Neural cell (in vitro differentiated cells): Measurements from ENCODE around the gene CCDC82. TPM values are rescaled to one million over a fixed set of nuclear protein-coding genes. Genes with fewer than 3 reads are reported as not detected.
A peak's percentile ranks its signal among the peaks of the same experiment; 100 is the strongest.

Experiments
- H2AFZ ChIP-seq: fragments of 200-600, 300-800 bp; sonication (generic), shearing (Covaris generic); 2 replicates; pipeline ENCODE4 v1.6.0; 2014; ENCODE audit warnings: low read depth, mild to moderate bottlenecking, antibody characterized with exemption, low read length, moderate library complexity
- H3F3A ChIP-seq: fragments of 200-600 bp; shearing (Covaris generic); 2 replicates; pipeline ENCODE4 v1.6.1; 2016; ENCODE audit warnings: mild to moderate bottlenecking, moderate library complexity, mixed read lengths, antibody characterized with exemption, low read length; ENCODE audit not compliant: insufficient read depth, poor library complexity, severe bottlenecking
- H3K27ac ChIP-seq: fragments of 200-600, 300-800 bp; sonication (generic), shearing (Covaris generic); 2 replicates; pipeline ENCODE4 v1.5.1; 2014; ENCODE audit warnings: mild to moderate bottlenecking, low read length, moderate library complexity
- H3K27me3 ChIP-seq: fragments of 300-800, 200-600 bp; sonication (generic), shearing (Covaris generic); 2 replicates; pipeline ENCODE4 v1.6.0; 2014; ENCODE audit warnings: mild to moderate bottlenecking, low read depth, low read length, moderate library complexity; ENCODE audit not compliant: insufficient read depth
- H3K36me3 ChIP-seq: fragments of 300-800, 200-600 bp; sonication (generic), shearing (Covaris generic); 2 replicates; pipeline ENCODE4 v1.5.1; 2014; ENCODE audit warnings: mild to moderate bottlenecking, antibody characterized with exemption, low read length, moderate library complexity; ENCODE audit not compliant: insufficient read depth
- H3K4me2 ChIP-seq: fragments of 300-800, 200-600 bp; sonication (generic), shearing (Covaris generic); 2 replicates; pipeline ENCODE4 v1.6.0; 2014; ENCODE audit warnings: mild to moderate bottlenecking, low read length
- H3K4me3 ChIP-seq: fragments of 300-800, 200-600 bp; sonication (generic), shearing (Covaris generic); 2 replicates; pipeline ENCODE4 v1.5.1; 2014; ENCODE audit warnings: mild to moderate bottlenecking, low read length, moderate library complexity
- H3K79me2 ChIP-seq: fragments of 200-600 bp; shearing (Covaris generic); replicated peaks from 2 replicates; pipeline ENCODE4 v1.6.0; 2014; ENCODE audit warnings: mild to moderate bottlenecking, low read length, moderate library complexity; ENCODE audit not compliant: insufficient read depth
- H3K9ac ChIP-seq: fragments of 300-800, 200-600 bp; sonication (generic), shearing (Covaris generic); 2 replicates; pipeline ENCODE4 v1.6.1; 2016; ENCODE audit warnings: mild to moderate bottlenecking, low read length, mixed read lengths
- H3K9me2 ChIP-seq: fragments of 200-600 bp; shearing (Covaris generic); 2 replicates; pipeline ENCODE4 v1.6.1; 2016; ENCODE audit warnings: mild to moderate bottlenecking, low read length, mixed read lengths; ENCODE audit not compliant: insufficient read depth
- H3K9me3 ChIP-seq: fragments of 200-600, 300-800 bp; sonication (generic), shearing (Covaris generic); 2 replicates; pipeline ENCODE4 v1.6.1; 2016; ENCODE audit warnings: mild to moderate bottlenecking, mixed run types, low read length, moderate library complexity, mixed read lengths
- H4K20me1 ChIP-seq: fragments of 200-600 bp; shearing (Covaris generic); 2 replicates; pipeline ENCODE4 v1.6.1; 2016; ENCODE audit warnings: mild to moderate bottlenecking, mixed run types; ENCODE audit not compliant: insufficient read depth
- CTCF ChIP-seq: fragments of 450-650 bp; IDR thresholded peaks from 2 replicates; pipeline ENCODE4 v1.5.1; 2014; ENCODE audit warnings: antibody characterized with exemption, mild to moderate bottlenecking, moderate library complexity; ENCODE audit not compliant: poor library complexity, severe bottlenecking
- EP300 ChIP-seq: fragments of 450-650 bp; conservative IDR thresholded peaks from 2 replicates; pipeline ENCODE4 v1.6.1; 2014; ENCODE audit warnings: antibody characterized with exemption, mild to moderate bottlenecking, moderate library complexity; ENCODE audit not compliant: poor library complexity, severe bottlenecking
- EZH2 ChIP-seq: fragments of 200-600, 300-800 bp; shearing (Covaris generic), sonication (generic); IDR thresholded peaks from 2 replicates; pipeline ENCODE4 v1.6.1; 2014; ENCODE audit warnings: antibody characterized with exemption, low read length, borderline replicate concordance, mild to moderate bottlenecking; ENCODE audit not compliant: insufficient read depth, poor library complexity, severe bottlenecking
- MXI1 ChIP-seq: fragments of 450-650 bp; conservative IDR thresholded peaks from 2 replicates; pipeline ENCODE4 v1.6.1; 2014; ENCODE audit warnings: antibody characterized with exemption, mild to moderate bottlenecking; ENCODE audit not compliant: poor library complexity, severe bottlenecking
- POLR2AphosphoS5 ChIP-seq: IDR thresholded peaks from 2 replicates; pipeline ENCODE4 v1.6.1; 2012
- RAD21 ChIP-seq: fragments of 450-650 bp; conservative IDR thresholded peaks from 2 replicates; pipeline ENCODE4 v1.6.1; 2014; ENCODE audit warnings: antibody characterized with exemption, mild to moderate bottlenecking, moderate library complexity
- REST ChIP-seq: IDR thresholded peaks from 2 replicates; pipeline ENCODE4 v1.6.1; 2012; ENCODE audit warnings: borderline replicate concordance
- SMC3 ChIP-seq: fragments of 450-650 bp; conservative IDR thresholded peaks from 2 replicates; pipeline ENCODE4 v1.6.1; 2014; ENCODE audit warnings: antibody characterized with exemption, mild to moderate bottlenecking, moderate library complexity; ENCODE audit not compliant: poor library complexity
- TAF1 ChIP-seq: IDR thresholded peaks from 2 replicates; pipeline ENCODE4 v1.6.1; 2012; ENCODE audit warnings: low read depth
- polyA plus RNA-seq: library from polyadenylated mRNA; depleted of rRNA; stranded (reverse); fragments of >200 nt; gene quantifications from 2 replicates; pipeline ENCODE4 v1.2.3, GENCODE V29; 2014

CCDC82 gene
- polyA plus RNA-seq, 1 donor from 2014 or later, result 238 TPM

- Histone ChIP-seq H3K79me2 (peaks cover 3% of the 10 kb centered on the region), H3K4me2 (peak within 1 kb of the TSS; percentile 49), H3K4me3 (peak within 1 kb of the TSS; percentile 69), H4K20me1 (no peaks in the 10 kb centered on the region), H3K27me3 (no peaks in the 10 kb centered on the region), H3K27ac (peak within 1 kb of the TSS; percentile 34), H3F3A (no peaks in the 10 kb centered on the region), H3K9ac (peak within 1 kb of the TSS; percentile 67), H3K36me3 (no peaks in the 10 kb centered on the region), H2AFZ (peak within 1 kb of the TSS; percentile 41), H3K9me2 (no peaks in the 10 kb centered on the region), H3K9me3 (no peaks in the 10 kb centered on the region)
- TF ChIP-seq EP300 (no peak), SMC3 (peak; percentile 90), MXI1 (peak; percentile 3), TAF1 (no peak), CTCF (peak; percentile 90), POLR2AphosphoS5 (no peak), RAD21 (peak; percentile 91), EZH2 (no peak), REST (peak; percentile 20)
These were observed 46.6 kb downstream of the CCDC82 start, which contains the start of gene MAML2 for GRCh38 chr11:96342961-96343711. TSS of gene MAML2 (minus strand) at chr11:96343195. CDS start at chr11:96341895, 1,300 bp downstream.

- Histone ChIP-seq H3F3A (no peaks in the 10 kb centered on the region), H3K27ac (peak overlapping the region; percentile 34), H3K4me3 (peak overlapping the region; percentile 69), H3K9me2 (no peaks in the 10 kb centered on the region), H3K9me3 (no peaks in the 10 kb centered on the region), H2AFZ (peak overlapping the region; percentile 41), H3K4me2 (peak overlapping the region; percentile 49), H3K9ac (peak overlapping the region; percentile 67), H3K79me2 (peaks cover 3% of the 10 kb centered on the region), H3K27me3 (no peaks in the 10 kb centered on the region), H3K36me3 (no peaks in the 10 kb centered on the region), H4K20me1 (no peaks in the 10 kb centered on the region)
- TF ChIP-seq SMC3, result no peak
- peak; percentile 4 for TF ChIP-seq POLR2AphosphoS5
These were observed 47.4 kb downstream of the CCDC82 start for GRCh38 chr11:96342014-96342960.
